Glutamatergic neuron (in vitro differentiated cells): ENCODE data around the gene JARID2. TPM values are rescaled to one million over a fixed set of nuclear protein-coding genes. Genes with fewer than 3 reads are reported as not detected.

ENCODE experiments used
- DNase-seq: peaks from one replicate; pipeline ENCODE4 v3.0.0; 2022
- H3K27ac Mint-ChIP-seq: one replicate; pipeline ENCODE4 v1.8.0; 2020; ENCODE audit warnings: mild to moderate bottlenecking, mixed read lengths, inconsistent platforms; ENCODE audit not compliant: unreplicated experiment
- H3K27me3 Mint-ChIP-seq: one replicate; pipeline ENCODE4 v1.8.0; 2020; ENCODE audit warnings: mild to moderate bottlenecking, moderate library complexity, mixed read lengths, inconsistent platforms; ENCODE audit not compliant: unreplicated experiment
- H3K36me3 Mint-ChIP-seq: one replicate; pipeline ENCODE4 v1.8.0; 2020; ENCODE audit warnings: mild to moderate bottlenecking, mixed read lengths, inconsistent platforms; ENCODE audit not compliant: unreplicated experiment
- H3K4me1 Mint-ChIP-seq: one replicate; pipeline ENCODE4 v1.8.0; 2020; ENCODE audit warnings: mild to moderate bottlenecking, low read depth, mixed read lengths, inconsistent platforms; ENCODE audit not compliant: unreplicated experiment
- H3K4me3 Mint-ChIP-seq: one replicate; pipeline ENCODE4 v1.8.0; 2020; ENCODE audit warnings: mild to moderate bottlenecking, mixed read lengths, inconsistent platforms; ENCODE audit not compliant: unreplicated experiment
- H3K9me3 Mint-ChIP-seq: one replicate; pipeline ENCODE4 v1.8.0; 2020; ENCODE audit warnings: mild to moderate bottlenecking, moderate library complexity, mixed read lengths, inconsistent platforms; ENCODE audit not compliant: unreplicated experiment
- CTCF ChIP-seq: fragments of 200-600 bp; sonication (generic); IDR thresholded peaks from one replicate; pipeline ENCODE4 v1.5.0; 2021; ENCODE audit not compliant: partially characterized antibody, unreplicated experiment
- total RNA-seq: library from RNA; stranded (reverse); fragmentation: NEBNext Ultra II Directional; extraction: Animal tissue kit (Norgen Biotek cat#: 25700); gene quantifications from one replicate; pipeline ENCODE4 v1.2.1, GENCODE V29; 2021; ENCODE audit not compliant: unreplicated experiment

JARID2 gene
- total RNA-seq, 1 donor from 2014 or later, result 83.8 TPM

GRCh38 chr6:15279047-15279661 lies 33.3 kb downstream of the JARID2 start:
- no peak for TF ChIP-seq CTCF
- H3K4me1 Mint-ChIP-seq, result peaks cover 30% of the 10 kb centered on the region
- H3K36me3 Mint-ChIP-seq, result no peaks in the 10 kb centered on the region
- no peak overlapping the region for H3K4me3 Mint-ChIP-seq
- no peak overlapping the region for H3K27ac Mint-ChIP-seq
- H3K9me3 Mint-ChIP-seq, result no peaks in the 10 kb centered on the region
- peaks cover 5% of the 10 kb centered on the region for H3K27me3 Mint-ChIP-seq
- no peak for DNase-seq

GRCh38 chr6:15280028-15280427 lies 34.2 kb downstream of the JARID2 start:
- Mint-ChIP-seq H3K27ac (no peak overlapping the region), H3K4me1 (peaks cover 29% of the 10 kb centered on the region), H3K9me3 (no peaks in the 10 kb centered on the region), H3K27me3 (peaks cover 5% of the 10 kb centered on the region), H3K4me3 (no peak overlapping the region), H3K36me3 (no peaks in the 10 kb centered on the region)
- no peak for TF ChIP-seq CTCF
- DNase-seq, result no peak

GRCh38 chr6:15280961-15281360 lies 35.1 kb downstream of the JARID2 start:
- peaks cover 23% of the 10 kb centered on the region for H3K4me1 Mint-ChIP-seq
- TF ChIP-seq CTCF, result no peak
- DNase-seq, result no peak
- peaks cover 5% of the 10 kb centered on the region for H3K27me3 Mint-ChIP-seq
- H3K36me3 Mint-ChIP-seq, result no peaks in the 10 kb centered on the region
- H3K27ac Mint-ChIP-seq, result no peak overlapping the region
- no peak overlapping the region for H3K4me3 Mint-ChIP-seq
- peaks cover 2% of the 10 kb centered on the region for H3K9me3 Mint-ChIP-seq

- H3K9me3 Mint-ChIP-seq, result peaks cover 2% of the 10 kb centered on the region
- H3K4me1 Mint-ChIP-seq, result peaks cover 15% of the 10 kb centered on the region
- H3K36me3 Mint-ChIP-seq, result no peaks in the 10 kb centered on the region
- no peak for TF ChIP-seq CTCF
- DNase-seq, result no peak
- H3K27me3 Mint-ChIP-seq, result peaks cover 5% of the 10 kb centered on the region
- H3K4me3 Mint-ChIP-seq, result no peak overlapping the region
- H3K27ac Mint-ChIP-seq, result peak overlapping the region; percentile 43
Measured at GRCh38 chr6:15282334-15282733, 36.5 kb downstream of the JARID2 start.

GRCh38 chr6:15283986-15284361 lies 38.1 kb downstream of the JARID2 start:
- peaks cover 3% of the 10 kb centered on the region for H3K36me3 Mint-ChIP-seq
- peaks cover 5% of the 10 kb centered on the region for H3K9me3 Mint-ChIP-seq
- TF ChIP-seq CTCF, result no peak
- peaks cover 15% of the 10 kb centered on the region for H3K4me1 Mint-ChIP-seq
- H3K27me3 Mint-ChIP-seq, result peaks cover 5% of the 10 kb centered on the region
- no peak for DNase-seq
- no peak overlapping the region for H3K4me3 Mint-ChIP-seq
- no peak overlapping the region for H3K27ac Mint-ChIP-seq
